OCI-M2 (cell line): ENCODE results near the gene FAM136A.
"Not testable (repeated sequence)": the region's sequence is repeated elsewhere in the genome, so short reads cannot be mapped to it uniquely, and the experiment has no call there.

ENCODE experiments used
- DNase-seq: peaks from one replicate; lab custom pipeline; 2025; ENCODE audit not compliant: unreplicated experiment; lab: John Stamatoyannopoulos, UW

Gene FAM136A

DNA sequence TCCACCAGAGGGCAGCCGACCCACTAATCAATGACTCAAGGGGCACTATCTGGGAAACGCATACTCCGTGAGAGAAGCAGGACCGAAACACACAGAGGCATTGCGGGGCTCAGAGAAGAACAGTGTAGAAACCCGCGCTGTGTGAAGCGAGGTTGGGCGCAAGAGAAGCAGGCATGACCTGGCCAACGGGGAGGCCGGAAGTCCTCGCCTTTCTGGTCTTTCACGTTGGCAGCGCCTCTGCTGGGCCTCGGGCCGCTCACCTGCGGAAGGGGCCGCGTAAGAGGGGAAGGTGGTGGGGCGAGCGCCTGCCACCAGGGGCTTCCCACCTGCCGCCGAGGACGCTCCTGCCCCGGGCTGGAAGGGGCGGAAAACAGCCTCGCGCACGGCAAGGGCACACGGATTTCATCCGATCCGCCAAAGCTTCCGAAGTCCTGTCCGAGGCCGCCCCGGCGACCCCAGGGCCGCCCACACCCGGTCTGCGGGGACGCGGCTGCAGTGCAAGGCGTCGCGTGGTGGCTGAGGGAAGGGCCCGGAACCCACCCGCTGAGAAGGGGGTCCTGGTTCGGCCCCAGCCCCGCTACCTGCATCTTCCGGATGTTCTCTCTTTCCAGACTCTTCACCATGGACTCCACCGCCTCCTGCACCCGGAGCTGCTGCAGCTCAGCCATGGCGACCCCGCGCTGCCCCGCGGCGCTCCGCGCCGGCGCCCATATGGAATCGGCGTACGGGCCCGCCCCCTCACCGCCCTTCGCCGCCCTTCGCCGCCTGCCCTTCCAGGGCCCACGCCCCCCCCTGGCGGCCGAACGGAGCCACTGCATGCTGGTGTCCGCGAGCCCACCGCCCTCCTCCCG, at the start of gene FAM136A:
Gene FAM136A (minus strand): TSS at position 724 of the 851 bp plus-strand sequence. CDS start 56 bp downstream, at position 668.
- DNase-seq, result no peak

DNA sequence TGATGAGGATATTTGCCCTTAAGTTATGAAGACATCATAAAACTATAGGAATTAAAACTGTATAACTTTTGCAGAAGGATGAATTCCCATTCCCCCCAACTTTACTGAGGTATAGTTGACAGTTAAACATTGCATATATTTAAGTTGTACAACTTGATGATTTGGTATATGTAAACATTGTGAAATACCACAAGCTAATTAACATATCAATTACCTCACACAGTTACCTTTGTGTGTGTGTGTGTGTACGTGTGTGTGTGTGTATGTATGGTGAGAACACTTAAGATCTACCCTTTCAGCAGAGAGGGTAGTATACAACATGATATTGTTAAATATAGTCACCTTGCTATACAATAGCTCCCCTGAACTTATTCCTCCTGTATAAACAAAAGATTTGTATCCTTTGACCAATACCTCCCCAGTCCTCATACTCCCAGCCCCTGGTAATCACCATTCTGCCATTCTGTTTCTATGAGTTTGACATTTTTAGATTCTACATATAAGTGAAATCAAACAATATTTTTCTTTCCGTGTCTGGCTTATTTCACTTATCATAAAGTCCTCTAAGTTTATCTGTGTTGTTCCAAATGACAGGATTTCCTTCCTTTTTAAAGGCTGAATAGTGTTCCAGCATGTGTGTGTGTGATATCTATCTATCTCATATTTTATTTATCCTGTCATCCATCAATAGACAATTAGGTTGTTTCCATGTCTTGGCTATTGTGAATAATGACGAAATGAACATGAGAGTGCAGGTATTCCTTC, 48.2 kb upstream of the FAM136A start:
- DNase-seq, result no peak

DNA sequence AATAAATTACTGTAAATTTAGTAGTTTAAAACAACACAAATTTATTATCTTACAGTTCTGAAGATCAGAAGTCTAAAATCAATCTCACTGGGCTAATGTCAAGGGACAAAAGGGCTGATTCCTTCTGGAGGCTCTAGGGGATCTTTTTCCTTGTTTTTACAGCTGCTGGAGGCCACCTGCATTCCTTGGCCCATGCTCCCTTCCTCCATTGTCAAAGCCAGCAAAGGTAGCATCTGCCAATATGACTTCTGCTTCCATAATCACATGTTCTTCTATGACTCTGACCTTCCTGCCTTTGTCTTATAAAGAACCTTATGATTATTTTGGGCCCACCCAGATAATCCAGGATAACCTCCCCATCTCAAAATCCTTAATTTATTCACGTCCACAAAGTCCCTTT, 46.0 kb upstream of the FAM136A start:
- DNase-seq, result no peak

DNA sequence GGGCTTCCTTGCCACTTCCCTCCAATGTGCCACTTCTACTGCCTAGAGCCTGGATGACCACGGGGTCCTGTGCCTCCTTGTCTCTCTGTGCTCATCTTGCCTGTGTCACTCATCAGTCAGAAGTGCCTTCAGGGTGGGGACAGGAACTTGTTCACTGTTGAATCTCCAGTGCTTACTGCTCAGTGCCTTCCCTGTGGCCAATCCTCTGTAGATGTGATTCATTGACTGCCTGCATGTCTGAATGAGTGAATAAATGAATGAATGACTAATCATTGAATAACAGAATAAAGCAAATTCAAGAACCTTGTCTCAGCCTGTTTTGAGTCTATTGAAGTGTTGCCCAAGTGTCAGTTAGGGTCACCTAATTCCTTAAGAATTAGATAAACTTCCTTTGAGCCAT, 42.3 kb upstream of the FAM136A start:
- no peak for DNase-seq

DNA sequence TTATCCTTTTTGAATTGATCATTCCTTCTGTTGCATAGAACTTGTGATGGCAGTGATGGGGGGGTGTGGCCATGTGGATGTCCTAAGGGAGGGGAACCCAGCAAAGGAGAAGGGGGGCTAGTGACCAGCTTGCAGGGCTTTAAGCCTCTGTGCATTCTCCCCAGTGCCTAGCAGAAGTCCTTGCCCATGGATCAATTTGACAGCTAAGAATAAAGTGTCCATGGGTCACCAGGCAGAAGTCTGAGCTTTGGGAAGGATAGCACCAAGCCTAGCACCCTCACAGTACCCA, 39.6 kb upstream of the FAM136A start:
- DNase-seq, result no peak

DNA sequence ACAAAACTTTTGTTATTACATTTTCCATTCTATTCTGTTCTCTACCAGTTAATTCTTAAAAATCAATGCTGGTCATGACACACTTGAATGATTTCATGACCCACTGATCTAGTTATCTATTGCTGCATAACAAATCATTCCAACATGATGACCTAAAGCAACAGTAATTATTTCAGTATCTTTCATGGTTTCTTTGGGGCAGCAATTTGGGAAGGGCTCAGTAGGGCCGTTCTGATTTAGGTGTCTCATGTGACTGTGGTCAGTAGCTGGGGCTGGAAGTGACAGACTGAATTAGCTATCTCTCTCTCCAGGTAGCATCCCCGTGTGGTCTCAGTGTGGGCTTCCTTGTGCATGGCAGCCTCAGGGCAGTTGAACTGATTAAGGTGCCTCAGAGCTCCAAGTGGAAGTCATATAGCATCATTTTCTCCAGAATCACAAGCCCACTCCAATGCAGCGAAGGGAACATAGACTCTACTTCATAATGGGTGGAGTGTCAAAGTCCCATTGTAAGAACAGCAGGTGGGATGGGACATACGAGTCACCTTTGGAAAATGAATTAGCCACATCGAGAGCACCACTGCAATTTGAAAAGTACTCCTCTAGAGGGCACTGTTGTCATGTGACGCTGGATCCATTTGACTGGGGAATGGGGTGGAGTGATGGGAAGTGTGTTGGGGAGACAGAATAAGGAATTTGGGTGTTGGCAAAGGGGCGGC, 39.1 kb upstream of the FAM136A start:
- no peak for DNase-seq

DNA sequence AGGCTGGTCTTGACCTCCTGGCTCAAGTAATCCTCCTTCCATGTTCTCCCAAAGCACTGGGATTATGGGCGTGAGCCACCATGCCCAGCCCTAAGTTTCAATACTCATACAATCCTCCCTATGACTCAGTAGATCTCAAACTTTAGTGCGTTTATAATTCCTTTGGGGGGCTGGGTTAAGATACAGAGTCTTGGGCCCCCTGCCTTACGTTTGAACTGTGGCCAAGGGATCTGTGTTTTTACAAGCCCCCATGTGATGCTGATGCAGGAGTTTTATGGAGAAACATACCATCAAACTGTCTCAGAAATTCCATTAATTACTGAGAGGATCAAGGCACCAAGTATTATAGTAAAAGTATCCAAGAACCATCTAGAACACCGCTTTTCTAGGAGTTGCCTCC, 38.2 kb upstream of the FAM136A start:
- no peak for DNase-seq

DNA sequence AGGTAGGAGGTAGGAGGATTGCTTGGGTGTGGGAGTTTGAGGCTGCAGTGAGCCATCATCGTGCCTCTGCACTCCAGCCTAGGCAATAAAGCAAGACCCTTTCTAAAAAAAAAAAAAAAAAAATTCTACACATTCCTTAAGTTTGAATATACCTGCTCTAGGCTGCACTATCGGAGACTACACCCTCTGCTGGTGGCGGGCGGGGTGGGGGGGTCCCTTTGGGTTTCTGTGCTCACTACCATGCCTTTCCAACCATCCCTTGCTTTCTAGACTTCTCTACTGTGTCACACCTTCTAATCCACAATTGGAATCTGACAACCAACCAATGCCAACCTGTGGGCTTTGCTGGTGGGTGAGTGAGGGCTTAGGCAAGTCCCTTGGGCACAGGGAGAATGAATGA, 34.7 kb upstream of the FAM136A start:
- DNase-seq, result no peak

DNA sequence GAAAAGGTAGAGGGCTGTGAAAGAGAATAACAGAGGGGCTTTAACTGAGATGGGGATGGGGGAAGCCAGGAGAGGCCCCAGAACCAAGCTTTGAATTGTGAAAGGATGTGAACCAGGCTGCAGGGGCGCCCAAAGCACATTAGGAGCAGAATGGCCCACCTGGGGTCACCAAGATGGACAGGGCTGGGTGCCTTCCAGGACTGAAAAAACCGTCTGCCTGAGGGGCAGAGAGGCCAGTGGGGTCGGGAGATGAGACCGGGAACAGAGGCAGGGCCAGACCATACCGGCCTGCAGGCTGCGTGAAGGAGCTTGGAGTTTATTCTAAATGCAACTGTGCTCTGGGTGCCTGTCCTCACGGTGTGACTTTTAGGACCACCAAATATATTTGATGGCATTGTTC, 29.1 kb upstream of the FAM136A start:
- no peak for DNase-seq

DNA sequence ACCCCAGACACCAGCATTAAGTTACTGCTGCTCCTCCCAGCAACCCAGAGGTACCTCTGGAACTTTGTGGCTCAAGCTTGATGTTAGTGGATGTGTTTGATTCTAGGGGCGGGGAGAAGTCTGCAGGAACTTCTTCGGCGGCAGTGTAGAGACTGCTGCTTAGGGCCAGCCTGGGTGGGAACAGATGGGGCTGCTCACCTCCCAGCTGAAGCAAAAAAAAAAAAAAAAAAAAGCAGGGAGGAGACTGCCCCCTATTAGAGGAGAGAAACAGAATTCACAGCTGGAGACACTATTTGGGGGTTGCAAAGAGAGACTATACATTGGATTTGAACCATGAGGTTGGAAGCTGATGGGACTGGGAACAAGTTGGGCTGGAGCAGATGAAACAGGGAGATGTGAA, 28.6 kb upstream of the FAM136A start:
- DNase-seq, result no peak

DNA sequence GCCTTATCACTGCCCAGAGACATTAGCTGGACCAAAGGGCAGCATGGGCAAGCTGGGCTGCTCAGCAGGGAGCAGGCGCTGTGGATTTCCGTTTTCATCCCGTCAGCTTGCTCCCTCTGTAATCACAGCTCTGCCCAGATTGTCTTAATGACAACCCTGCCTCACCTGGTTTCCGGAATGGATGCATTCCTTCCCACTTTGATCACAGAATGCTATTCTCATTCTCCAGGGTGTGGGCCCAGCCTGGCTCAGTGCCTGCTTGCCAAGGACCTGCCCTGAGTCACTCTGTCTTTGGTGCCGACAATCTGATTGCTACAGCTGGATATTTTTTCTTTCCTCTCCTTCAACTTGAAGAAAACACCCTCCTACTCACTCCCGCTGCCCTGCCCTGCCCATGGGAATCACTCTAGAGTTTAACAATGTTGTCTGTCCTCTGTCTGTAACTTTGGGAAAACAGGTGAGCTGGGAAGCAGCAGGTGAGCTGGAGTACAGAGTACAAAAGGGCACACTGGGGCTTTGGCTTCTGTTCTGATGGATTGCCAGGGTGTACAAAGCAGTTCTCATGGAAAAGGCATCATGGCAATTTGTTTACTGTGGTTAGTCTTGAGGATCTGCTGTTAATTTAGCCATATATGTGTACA, 27.2 kb upstream of the FAM136A start:
- DNase-seq, result no peak

DNA sequence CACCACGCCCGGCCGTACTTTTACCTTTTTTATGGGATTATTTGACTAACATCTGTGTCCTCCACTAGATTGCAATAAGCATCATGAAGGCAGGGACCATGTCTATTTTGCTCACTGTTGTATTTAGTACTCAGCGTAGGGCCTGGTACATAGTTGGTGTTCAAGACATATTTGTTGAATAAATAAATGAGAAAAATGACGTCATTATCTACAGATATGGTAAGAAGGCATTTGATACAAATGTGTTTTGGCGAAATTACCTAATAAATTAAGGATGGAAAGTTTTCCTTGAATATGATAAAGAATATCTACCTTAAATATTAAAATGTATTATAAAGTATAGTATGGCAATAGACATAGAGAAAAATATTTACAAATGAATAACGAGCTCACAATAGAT, 24.0 kb upstream of the FAM136A start:
- DNase-seq, result no peak

DNA sequence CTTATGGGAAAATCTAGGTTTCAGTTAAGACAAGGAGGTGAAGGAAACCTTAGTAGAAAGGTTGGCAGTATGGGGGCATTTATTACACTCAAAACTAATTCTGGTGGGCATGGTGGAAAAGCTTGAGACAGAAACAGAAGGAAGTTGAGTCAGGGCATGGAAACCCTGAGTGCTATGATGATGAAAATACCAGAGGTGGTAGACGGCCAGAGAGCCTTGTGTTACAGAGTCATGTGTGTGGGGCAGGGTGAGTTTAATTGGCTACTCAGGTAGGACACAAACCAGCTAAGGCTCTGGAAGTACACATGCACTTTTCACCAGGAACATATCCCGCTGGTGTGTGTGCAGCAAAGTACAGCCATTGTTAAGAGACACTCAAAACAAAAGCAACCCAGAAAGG, 20.7 kb upstream of the FAM136A start:
- DNase-seq, result no peak

DNA sequence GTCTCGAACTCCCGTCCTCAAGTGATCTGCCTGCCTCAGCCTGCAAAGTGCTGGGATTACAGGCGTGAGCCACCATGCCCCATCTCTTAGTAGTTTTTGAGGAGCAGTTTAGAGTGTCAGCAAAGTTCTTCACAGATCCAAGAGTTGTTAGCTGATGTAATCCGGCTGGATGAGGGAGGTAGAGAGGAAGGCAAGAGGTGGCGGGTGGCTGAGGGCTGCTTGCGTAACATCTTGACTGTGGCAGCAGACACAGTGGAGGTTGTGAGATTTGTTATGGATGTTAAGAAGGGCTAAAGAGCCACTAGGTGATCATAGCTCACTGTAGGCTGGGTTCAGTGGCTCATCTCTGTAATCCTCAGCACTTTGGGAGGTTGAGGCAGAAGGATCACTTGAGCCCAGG, 19.5 kb upstream of the FAM136A start:
- no peak for DNase-seq

DNA sequence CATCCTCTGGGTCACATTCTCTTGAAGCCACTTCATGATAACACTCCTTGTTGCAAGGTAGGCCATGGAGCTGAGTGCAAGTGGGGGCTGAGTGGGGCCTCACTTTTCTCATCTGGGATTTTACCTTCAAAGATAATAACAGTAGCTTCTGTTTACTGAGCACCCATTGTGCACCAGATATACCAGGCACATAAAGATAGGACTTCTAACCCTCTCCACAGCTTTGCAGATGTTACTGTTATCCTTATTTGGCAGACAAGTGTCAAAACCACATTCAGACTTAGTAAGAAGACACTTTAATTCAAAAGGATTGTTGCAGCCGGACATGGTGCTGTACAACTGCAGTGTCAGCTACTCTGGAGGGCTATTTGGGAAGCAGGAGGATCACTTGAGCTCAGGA, 12.8 kb upstream of the FAM136A start:
- no peak for DNase-seq

DNA sequence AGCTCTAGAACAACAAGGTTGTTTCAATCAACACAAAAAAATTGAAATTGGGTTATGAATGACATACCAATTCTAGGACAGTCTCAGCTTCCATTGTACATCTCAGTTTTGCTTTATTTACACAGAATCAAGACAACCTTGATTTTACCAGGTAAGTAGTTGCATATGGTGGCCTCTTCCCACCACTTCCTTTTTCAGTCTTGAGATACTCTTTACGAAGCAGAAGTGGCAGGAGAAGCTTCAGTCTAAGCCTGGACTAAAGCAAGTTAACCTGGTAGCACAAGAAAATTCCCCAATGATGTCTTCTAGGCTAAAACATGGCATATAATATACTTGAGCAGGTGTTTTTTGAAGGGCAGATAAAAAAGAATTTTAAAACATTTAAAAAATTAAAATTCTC, 10.7 kb upstream of the FAM136A start:
- DNase-seq, result no peak

DNA sequence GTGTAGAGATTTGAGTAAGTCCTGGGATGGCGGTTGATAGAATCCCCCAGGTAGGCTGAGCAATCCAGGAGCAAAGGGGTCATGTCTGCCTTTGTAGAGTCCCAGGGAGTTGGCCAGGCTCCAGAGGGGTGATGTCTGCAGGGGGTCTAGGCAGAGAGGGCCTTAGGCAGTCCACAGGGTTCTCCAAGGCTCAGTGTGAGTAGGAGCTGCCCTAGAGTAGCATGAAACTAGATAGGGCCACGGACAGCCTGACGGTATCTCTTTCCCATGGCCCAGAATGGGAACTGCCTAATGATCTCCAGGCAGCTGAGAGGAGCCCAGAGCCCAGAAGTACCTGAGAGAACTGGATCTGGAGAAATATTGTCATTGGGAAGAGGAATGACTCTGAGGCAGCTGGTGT, 9.0 kb upstream of the FAM136A start:
- no peak for DNase-seq

DNA sequence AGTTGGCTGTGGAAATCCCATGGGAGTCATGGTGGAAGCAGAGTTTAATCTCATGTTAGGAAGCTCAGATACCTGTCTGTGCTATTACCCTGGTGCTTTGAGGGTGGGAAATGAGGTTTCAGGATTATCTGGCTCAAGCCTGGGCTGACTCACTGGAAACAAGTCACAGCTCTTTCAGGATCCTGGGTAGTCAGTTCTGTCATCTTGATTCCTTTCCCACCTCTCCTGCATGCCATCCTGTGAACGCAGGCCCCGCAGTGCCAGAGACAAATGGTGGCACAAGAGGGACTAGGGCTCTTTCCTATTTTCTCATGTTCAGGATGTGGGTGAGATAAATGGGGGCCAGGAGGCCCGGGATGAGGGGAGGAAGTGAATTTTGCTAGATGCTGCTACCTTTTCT, 3.7 kb upstream of the FAM136A start:
- DNase-seq, result no peak

DNA sequence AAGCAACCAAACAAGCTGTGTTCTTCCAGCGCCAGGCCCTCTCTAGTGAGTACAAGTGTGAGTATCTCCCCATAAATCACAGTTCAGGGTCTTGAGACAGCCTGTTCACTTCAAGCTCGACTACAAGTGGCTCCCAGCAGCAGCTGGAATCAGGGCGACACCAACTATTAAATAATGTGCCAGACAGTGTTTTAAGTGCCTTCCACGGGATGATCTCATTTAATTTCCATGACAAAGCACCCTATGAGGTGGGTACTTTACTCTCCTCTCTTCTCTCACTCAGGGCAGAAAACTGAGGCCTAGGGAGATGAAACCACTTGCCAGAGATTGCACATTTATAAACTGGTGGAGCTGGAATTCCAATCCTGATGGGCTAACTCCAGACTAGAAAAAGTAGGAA, 2.6 kb upstream of the FAM136A start:
- no peak for DNase-seq

DNA sequence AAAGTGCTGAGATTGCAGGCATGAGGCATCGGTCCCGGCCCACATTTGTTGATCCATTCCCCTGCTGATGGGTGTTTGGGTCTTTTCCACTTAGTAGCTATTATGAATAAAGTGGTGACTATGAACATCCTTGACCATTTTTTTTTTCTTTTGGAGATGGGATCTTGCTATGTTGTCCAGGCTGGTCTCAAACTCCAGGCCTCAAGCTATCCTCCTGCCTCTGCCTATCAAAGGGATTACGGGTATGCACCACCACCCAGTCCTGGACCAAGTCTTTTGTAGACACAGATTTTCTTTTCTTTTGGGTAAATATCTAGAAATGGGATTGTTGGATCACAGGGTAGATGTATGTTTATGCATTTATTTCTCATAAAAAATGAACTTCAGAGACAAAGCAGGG, 1.3 kb upstream of the FAM136A start:
- DNase-seq, result no peak

DNA sequence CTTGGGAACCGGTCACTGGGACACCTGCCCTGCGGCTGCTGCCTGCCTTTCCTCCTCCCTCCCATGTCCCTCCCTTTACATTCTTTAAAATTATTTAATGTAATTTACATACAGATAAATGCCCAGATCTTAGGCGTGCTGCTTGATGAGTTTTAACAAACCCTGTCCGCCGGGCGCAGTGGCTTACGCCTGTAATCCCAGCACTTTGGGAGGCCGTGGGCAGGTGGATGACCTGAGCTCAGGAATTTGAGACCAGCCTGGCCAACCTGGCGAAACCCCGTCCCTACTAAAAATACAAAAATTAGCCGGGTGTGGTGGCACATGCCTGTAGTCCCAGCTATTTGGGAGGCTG, 304 bp upstream of the FAM136A start:
- not testable (repeated sequence) for DNase-seq
